NB4 (cell line): Measurements from ENCODE around the gene DDX39A.

Experiments
- DNase-seq: peaks from one replicate; pipeline ENCODE4 v3.0.0; 2010; ENCODE audit warnings: low read depth
- H3K4me3 ChIP-seq: one replicate; pipeline ENCODE4 v1.5.1; 2011; ENCODE audit warnings: mild to moderate bottlenecking, low read depth, low read length, moderate library complexity
- MAX ChIP-seq: IDR thresholded peaks from 2 replicates; pipeline ENCODE4 v1.6.1; 2011; ENCODE audit warnings: low read depth, low read length
- MYC ChIP-seq: IDR thresholded peaks from 2 replicates; pipeline ENCODE4 v1.6.1; 2011; ENCODE audit warnings: low read depth, low read length
- POLR2A ChIP-seq: IDR thresholded peaks from 2 replicates; pipeline ENCODE4 v1.6.1; 2011; ENCODE audit warnings: mild to moderate bottlenecking; ENCODE audit not compliant: insufficient read length; ENCODE audit errors: extremely low read depth
- TF ChIP-seq, protein P1 (sequence below): IDR thresholded peaks from one replicate; pipeline ENCODE4 v1.5.1; 2012; ENCODE audit warnings: low read depth, low read length

The DDX39A gene

GRCh38 chr19:14385492-14385891, 33.6 kb downstream of the DDX39A start:
- DNase-seq: no peak
- H3K4me3 ChIP-seq: no peak overlapping the region
- no peak for TF ChIP-seq MYC
- TF ChIP-seq, protein P1, sequence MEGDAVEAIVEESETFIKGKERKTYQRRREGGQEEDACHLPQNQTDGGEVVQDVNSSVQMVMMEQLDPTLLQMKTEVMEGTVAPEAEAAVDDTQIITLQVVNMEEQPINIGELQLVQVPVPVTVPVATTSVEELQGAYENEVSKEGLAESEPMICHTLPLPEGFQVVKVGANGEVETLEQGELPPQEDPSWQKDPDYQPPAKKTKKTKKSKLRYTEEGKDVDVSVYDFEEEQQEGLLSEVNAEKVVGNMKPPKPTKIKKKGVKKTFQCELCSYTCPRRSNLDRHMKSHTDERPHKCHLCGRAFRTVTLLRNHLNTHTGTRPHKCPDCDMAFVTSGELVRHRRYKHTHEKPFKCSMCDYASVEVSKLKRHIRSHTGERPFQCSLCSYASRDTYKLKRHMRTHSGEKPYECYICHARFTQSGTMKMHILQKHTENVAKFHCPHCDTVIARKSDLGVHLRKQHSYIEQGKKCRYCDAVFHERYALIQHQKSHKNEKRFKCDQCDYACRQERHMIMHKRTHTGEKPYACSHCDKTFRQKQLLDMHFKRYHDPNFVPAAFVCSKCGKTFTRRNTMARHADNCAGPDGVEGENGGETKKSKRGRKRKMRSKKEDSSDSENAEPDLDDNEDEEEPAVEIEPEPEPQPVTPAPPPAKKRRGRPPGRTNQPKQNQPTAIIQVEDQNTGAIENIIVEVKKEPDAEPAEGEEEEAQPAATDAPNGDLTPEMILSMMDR: no peak
- TF ChIP-seq POLR2A: no peak
- no peak for TF ChIP-seq MAX

DNA sequence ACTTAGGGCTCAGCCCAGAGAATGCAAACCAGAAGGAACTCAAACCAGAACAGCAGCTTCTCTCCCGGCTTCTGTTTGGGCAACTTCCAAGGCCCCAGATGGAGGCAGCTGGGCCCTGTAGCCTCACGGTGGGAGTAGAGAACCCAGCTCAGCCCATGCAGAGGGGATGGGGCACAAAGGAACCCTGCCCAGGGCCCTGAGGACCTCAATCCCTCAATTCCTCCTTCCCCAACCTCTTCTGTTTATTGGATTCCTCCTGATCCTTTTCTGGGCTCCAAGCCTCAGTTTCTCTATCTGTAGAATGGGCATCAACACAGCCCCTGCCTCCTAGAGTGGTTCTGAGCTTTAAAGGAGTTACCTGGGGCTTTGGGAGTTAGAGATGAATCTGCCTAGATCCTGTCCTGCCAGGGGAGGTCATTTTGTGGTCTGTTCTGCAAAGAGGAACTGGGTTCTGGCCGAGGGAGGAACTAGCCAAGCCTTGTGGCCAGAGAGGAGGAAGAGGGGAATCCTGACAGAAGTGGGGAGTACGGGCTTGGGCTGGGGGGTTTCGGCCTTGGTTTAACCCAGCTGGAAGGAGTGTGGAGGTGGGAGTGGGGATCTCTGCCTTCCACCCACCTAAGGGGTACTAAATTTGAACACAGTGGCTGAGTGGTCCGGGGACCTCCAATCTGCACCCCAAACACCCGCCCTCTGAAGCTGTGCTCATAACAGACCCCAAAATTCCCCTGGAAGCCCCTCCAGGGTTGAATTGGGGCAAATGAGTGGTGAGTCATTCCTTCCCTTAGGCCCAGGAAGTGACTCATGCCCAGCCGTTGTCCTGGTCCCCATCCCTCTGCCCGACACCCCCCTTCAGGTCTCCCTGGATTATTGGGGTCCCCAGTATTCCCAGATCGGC, 35.2 kb downstream of the DDX39A start:
- peak; percentile 90 for DNase-seq
- no peak for TF ChIP-seq POLR2A
- TF ChIP-seq, protein P1: no peak
- no peak for TF ChIP-seq MAX
- no peak for TF ChIP-seq MYC
- H3K4me3 ChIP-seq: peak overlapping the region; percentile 90

DNA sequence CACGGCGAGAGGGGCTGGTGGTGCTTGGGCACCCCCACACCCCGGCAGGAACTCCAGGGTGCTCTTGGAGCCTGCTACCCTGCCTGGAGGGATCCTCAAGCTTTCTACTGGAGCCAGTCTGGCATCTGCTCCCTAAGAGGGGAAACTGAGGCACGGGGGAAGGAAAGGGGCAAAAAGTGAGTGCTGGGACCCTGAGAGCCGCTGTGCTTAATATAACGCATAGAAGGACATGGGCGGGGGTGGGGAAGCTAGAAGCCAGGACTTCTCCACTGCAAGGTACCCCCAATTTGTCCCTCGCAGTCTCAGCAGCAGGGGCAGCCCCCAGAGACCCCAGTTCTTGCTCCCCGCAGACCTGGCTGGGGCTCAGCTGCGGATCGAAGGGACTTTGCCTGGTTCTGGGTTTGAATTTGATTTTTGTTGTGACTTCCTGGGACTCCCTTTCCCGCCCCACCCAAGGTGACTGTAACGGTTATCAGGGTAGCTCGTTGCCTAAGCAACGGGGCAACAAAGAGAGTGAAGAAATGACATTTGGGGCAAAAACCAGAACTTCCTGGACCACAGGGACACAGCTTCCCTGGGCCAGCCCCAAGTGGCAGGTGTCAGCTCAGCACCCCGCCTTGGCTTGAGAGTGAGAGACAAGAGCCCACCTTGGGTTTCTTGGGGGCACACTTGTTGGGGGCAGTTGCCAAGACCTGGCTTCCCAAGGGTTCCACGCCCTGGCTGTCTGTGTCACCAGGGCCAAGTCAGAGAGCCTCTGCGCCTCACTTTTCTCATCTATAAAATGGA, 37.3 kb downstream of the DDX39A start:
- peak overlapping the region; percentile 90 for H3K4me3 ChIP-seq
- TF ChIP-seq MYC: no peak; the same call in 1 of the 2 replicates
- TF ChIP-seq MAX: 0 out of 2 replicates have a peak, but pooled peaks have one; percentile 17
- TF ChIP-seq, protein P1: no peak

GRCh38 chr19:14379294-14380065, 39.7 kb downstream of the DDX39A start:
- DNase-seq: no peak
- no peak overlapping the region for H3K4me3 ChIP-seq
- TF ChIP-seq MAX: no peak
- TF ChIP-seq, protein P1: no peak
- TF ChIP-seq POLR2A: no peak
- no peak for TF ChIP-seq MYC

More for the DNA sequence above, 37.3 kb downstream of the DDX39A start:
- peak; percentile 75 for DNase-seq

GRCh38 chr19:14378890-14379289, 40.3 kb downstream of the DDX39A start:
- DNase-seq: no peak
- H3K4me3 ChIP-seq: no peak overlapping the region
- TF ChIP-seq MAX: no peak

- no peak for TF ChIP-seq MYC
- TF ChIP-seq, protein P1: no peak
- no peak for TF ChIP-seq POLR2A
- no peak for TF ChIP-seq MAX
- DNase-seq: no peak
- no peak overlapping the region for H3K4me3 ChIP-seq
These were observed 41.2 kb downstream of the DDX39A start for GRCh38 chr19:14377883-14378328.
